NCI-H82 treated with DMSO at 0.1 percent for 48 hours (cell line): ENCODE measurements around the gene TIAL1.
"Not testable (repeated sequence)": the region's sequence is repeated elsewhere in the genome, so short reads cannot be mapped to it uniquely, and the experiment has no call there.

Experiments
- DNase-seq: peaks from one replicate; lab custom pipeline; 2025; ENCODE audit not compliant: unreplicated experiment; lab: John Stamatoyannopoulos, UW

TIAL1 gene

GRCh38 chr10:119596537-119597404, at the start of gene TIAL1:
TIAL1 (minus strand) TSS chr10:119596964; CDS start chr10:119596465, 499 bp downstream.
- DNase-seq, result peak; percentile 97

- no peak for DNase-seq
Measured at GRCh38 chr10:119644994-119645393, 48.2 kb upstream of the TIAL1 start.

- no peak for DNase-seq
Measured at GRCh38 chr10:119644205-119644814, 47.5 kb upstream of the TIAL1 start.

GRCh38 chr10:119643306-119644204, 46.8 kb upstream of the TIAL1 start:
- DNase-seq, result no peak

- DNase-seq, result no peak
Measured at GRCh38 chr10:119642556-119643111, 45.9 kb upstream of the TIAL1 start.

GRCh38 chr10:119640875-119641526, 44.2 kb upstream of the TIAL1 start:
- no peak for DNase-seq

DNA sequence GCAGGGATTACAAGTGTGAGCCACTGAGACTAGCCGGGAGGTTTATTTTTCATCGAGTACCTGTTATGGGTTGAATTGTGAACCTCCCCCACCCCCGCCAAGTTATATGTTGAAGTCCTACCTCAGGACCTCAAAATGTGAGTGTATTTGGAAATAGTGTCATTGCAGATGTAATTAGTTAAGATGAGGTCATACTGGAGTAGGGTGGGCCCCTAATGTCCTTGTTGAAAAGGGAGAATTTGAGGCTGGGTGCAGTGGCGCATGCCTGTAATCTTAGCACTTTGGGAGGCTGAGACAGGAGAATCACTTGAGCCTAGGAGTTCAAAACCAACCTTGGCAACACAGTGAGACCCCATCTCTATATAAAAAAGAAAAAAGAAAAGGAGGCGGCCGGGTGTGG, 43.6 kb upstream of the TIAL1 start:
- DNase-seq, result no peak

DNA sequence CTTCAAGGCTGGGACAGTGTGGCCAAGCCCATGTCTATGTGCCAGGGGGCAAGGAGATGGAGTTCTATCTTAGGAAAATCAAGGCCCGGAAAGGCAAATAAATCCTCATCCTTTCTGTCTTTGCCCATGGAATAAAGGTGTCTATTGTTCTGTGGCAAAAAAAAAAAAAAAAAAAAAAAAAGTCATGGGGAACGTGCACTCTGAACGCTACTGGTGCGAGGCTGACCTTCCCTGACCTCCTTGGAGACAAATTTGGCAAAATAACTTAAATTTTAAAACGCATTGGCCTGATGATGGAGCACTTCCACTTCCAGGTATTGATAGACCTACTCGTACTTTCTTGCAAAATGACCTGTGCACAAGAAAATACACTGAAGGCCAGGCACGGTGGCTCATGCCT, 42.2 kb upstream of the TIAL1 start:
- DNase-seq, result no peak

DNA sequence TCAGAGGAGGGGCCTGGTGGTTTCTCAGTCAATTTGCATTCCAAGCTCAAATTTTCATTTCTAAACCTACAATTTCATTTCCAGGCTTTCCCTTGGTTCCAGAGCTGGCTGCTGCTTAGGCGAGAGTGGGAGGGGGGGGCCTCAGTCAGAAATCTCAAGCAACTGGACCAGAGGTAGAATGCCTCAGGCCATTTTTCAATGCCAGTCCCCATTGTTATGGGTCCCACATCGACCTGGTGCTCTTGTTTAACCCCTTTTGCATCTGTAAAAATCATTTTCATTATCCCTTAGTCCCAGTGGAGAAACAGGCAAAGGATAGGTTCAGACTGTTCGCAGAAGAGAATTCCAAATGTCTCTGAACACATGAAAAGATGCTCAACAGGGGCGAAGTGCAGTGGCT, 40.9 kb upstream of the TIAL1 start:
- DNase-seq, result no peak

DNA sequence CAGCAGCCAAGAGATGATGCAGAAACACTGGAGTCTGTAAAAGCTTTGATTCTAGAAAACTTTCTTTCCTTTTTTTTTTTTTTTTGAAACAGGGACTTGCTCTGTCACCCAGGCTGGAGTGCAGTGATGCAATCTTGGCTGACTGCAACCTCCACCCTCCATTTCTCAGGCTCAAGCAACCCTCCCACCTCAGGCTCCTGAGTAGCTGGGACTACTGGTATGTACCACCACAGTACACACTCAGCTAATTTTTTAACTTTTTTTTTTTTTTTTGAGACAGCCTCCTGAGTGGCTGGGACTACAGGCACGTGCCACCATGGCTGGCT, 37.4 kb upstream of the TIAL1 start:
- no peak for DNase-seq

GRCh38 chr10:119633538-119634218, 36.9 kb upstream of the TIAL1 start:
- DNase-seq, result no peak

GRCh38 chr10:119630300-119630699, 33.5 kb upstream of the TIAL1 start:
- no peak for DNase-seq

GRCh38 chr10:119625570-119626280, 29.0 kb upstream of the TIAL1 start:
- DNase-seq, result no peak

GRCh38 chr10:119621078-119621384, 24.3 kb upstream of the TIAL1 start:
- DNase-seq, result no peak

GRCh38 chr10:119620241-119621077, 23.7 kb upstream of the TIAL1 start:
- DNase-seq, result no peak

- DNase-seq, result not testable (repeated sequence)
Measured at GRCh38 chr10:119619811-119620210, 23.0 kb upstream of the TIAL1 start.

- peak; percentile 63 for DNase-seq
Measured at GRCh38 chr10:119619215-119619614, 22.5 kb upstream of the TIAL1 start.

- no peak for DNase-seq
Measured at GRCh38 chr10:119616882-119617570, 20.3 kb upstream of the TIAL1 start.
